H9 (cell line): ENCODE measurements around the gene ALDH1B1. TPM values are rescaled to one million over a fixed set of nuclear protein-coding genes. Genes with fewer than 3 reads are reported as not detected.

Source experiments
- DNase-seq: peaks from one replicate; pipeline ENCODE4 v3.0.0-alpha.2; 2017
- H2AFZ ChIP-seq: one replicate; pipeline ENCODE4 v1.6.1; 2013; ENCODE audit warnings: mild to moderate bottlenecking, low read length, control low read depth, moderate library complexity
- H2AK5ac ChIP-seq: 2 replicates; pipeline ENCODE4 v1.6.1; 2013; ENCODE audit warnings: low read length, control low read depth, mixed read lengths; ENCODE audit not compliant: insufficient read length
- H2BK120ac ChIP-seq: one replicate; pipeline ENCODE4 v1.6.1; 2013; ENCODE audit warnings: low read depth, mild to moderate bottlenecking, low read length, control low read depth, inconsistent platforms; ENCODE audit not compliant: poor library complexity, severe bottlenecking
- H2BK12ac ChIP-seq: 2 replicates; pipeline ENCODE4 v1.6.1; 2013; ENCODE audit warnings: low read length, control low read depth, mixed read lengths, low read depth; ENCODE audit not compliant: insufficient read length
- H2BK15ac ChIP-seq: 2 replicates; pipeline ENCODE4 v1.6.1; 2013; ENCODE audit warnings: low read depth, low read length, control low read depth
- H2BK20ac ChIP-seq: one replicate; pipeline ENCODE4 v1.6.1; 2013; ENCODE audit warnings: low read depth, mild to moderate bottlenecking, low read length, control low read depth, inconsistent platforms; ENCODE audit not compliant: poor library complexity, severe bottlenecking
- H2BK5ac ChIP-seq: 2 replicates; pipeline ENCODE4 v1.6.1; 2013; ENCODE audit warnings: low read length, control low read depth, mixed read lengths; ENCODE audit not compliant: insufficient read length
- H3K14ac ChIP-seq: 2 replicates; pipeline ENCODE4 v1.6.1; 2013; ENCODE audit warnings: low read length, control low read depth; ENCODE audit not compliant: insufficient read depth
- H3K18ac ChIP-seq: 2 replicates; pipeline ENCODE4 v1.6.1; 2013; ENCODE audit warnings: low read depth, mild to moderate bottlenecking, mixed read lengths, low read length, control low read depth; ENCODE audit not compliant: insufficient read length
- H3K23ac ChIP-seq: 2 replicates; pipeline ENCODE4 v1.6.1; 2013; ENCODE audit warnings: low read length, control low read depth, mixed read lengths, low read depth; ENCODE audit not compliant: insufficient read length
- H3K23me2 ChIP-seq: 2 replicates; pipeline ENCODE4 v1.6.1; 2013; ENCODE audit warnings: low read depth, mild to moderate bottlenecking, mixed read lengths, low read length, control low read depth; ENCODE audit not compliant: insufficient read length, poor library complexity, severe bottlenecking
- H3K27ac ChIP-seq: 2 replicates; pipeline ENCODE4 v1.5.1; 2013; ENCODE audit warnings: low read length, control low read depth, mixed read lengths, low read depth; ENCODE audit not compliant: insufficient read length
- H3K27me3 ChIP-seq: 2 replicates; pipeline ENCODE4 v1.6.1; 2013; ENCODE audit warnings: low read length, control low read depth, inconsistent platforms; ENCODE audit not compliant: insufficient read depth
- H3K4ac ChIP-seq: 2 replicates; pipeline ENCODE4 v1.6.1; 2013; ENCODE audit warnings: low read depth, mild to moderate bottlenecking, control low read depth, inconsistent platforms, low read length, moderate library complexity
- H3K4me1 ChIP-seq: 2 replicates; pipeline ENCODE4 v1.6.1; 2013; ENCODE audit warnings: low read length, control low read depth, inconsistent platforms; ENCODE audit not compliant: insufficient read depth
- H3K4me2 ChIP-seq: 2 replicates; pipeline ENCODE4 v1.6.1; 2013; ENCODE audit warnings: low read length, control low read depth, mixed read lengths; ENCODE audit not compliant: insufficient read length, insufficient read depth
- H3K56ac ChIP-seq: 2 replicates; pipeline ENCODE4 v1.6.1; 2013; ENCODE audit warnings: low read depth, mild to moderate bottlenecking, mixed read lengths, low read length, control low read depth; ENCODE audit not compliant: insufficient read length
- H3K79me1 ChIP-seq: 2 replicates; pipeline ENCODE4 v1.6.1; 2013; ENCODE audit warnings: low read depth, mild to moderate bottlenecking, moderate library complexity, low read length, control low read depth, inconsistent platforms; ENCODE audit not compliant: insufficient read depth, poor library complexity, severe bottlenecking
- H3K79me2 ChIP-seq: 2 replicates; pipeline ENCODE4 v1.6.1; 2013; ENCODE audit warnings: low read length, control low read depth, inconsistent platforms; ENCODE audit not compliant: insufficient read depth
- H3K9ac ChIP-seq: 2 replicates; pipeline ENCODE4 v1.6.1; 2013; ENCODE audit warnings: low read length, control low read depth, mixed read lengths; ENCODE audit not compliant: insufficient read length; ENCODE audit errors: extremely low read depth
- H3K9me3 ChIP-seq: one replicate; pipeline ENCODE4 v1.6.1; 2013; ENCODE audit warnings: low read depth, low read length, inconsistent platforms; ENCODE audit not compliant: control insufficient read depth
- H3T11ph ChIP-seq: one replicate; pipeline ENCODE4 v1.6.1; 2013; ENCODE audit warnings: mild to moderate bottlenecking, low read length, control low read depth, inconsistent platforms
- H4K20me1 ChIP-seq: one replicate; pipeline ENCODE4 v1.6.1; 2013; ENCODE audit not compliant: control insufficient read depth, insufficient read length, insufficient read depth
- H4K5ac ChIP-seq: 2 replicates; pipeline ENCODE4 v1.6.1; 2013; ENCODE audit warnings: low read depth, mild to moderate bottlenecking, mixed read lengths, low read length, control low read depth; ENCODE audit not compliant: insufficient read length
- H4K8ac ChIP-seq: replicated peaks from 2 replicates; pipeline ENCODE4 v1.6.1; 2013; ENCODE audit warnings: low read length, control low read depth, mixed read lengths, low read depth; ENCODE audit not compliant: insufficient read length
- H4K91ac ChIP-seq: 2 replicates; pipeline ENCODE4 v1.6.1; 2013; ENCODE audit warnings: low read depth, mild to moderate bottlenecking, moderate library complexity, mixed read lengths, low read length, control low read depth; ENCODE audit not compliant: insufficient read length
- H3K27ac Mint-ChIP-seq, 3 experiments: 2 replicates in 2 of 3; 3 replicates in 1 of 3; pipeline ENCODE4 v1.8.0; 2020 to 2021; ENCODE audit warnings: mixed read lengths in 3 of 3, mild to moderate bottlenecking in 1 of 3, moderate library complexity in 1 of 3
- H3K27me3 Mint-ChIP-seq: 2 replicates; pipeline ENCODE4 v1.8.0; 2021; ENCODE audit warnings: low read depth, mild to moderate bottlenecking, moderate library complexity, mixed read lengths
- H3K36me3 Mint-ChIP-seq, 3 experiments: 2 replicates in 2 of 3; 3 replicates in 1 of 3; pipeline ENCODE4 v1.8.0; 2020 to 2021; ENCODE audit warnings: low read depth in 3 of 3, mixed read lengths in 3 of 3; ENCODE audit not compliant: insufficient read depth in 1 of 3
- H3K4me1 Mint-ChIP-seq, 2 experiments: 2 replicates each; pipeline ENCODE4 v1.8.0; 2020; ENCODE audit warnings: mixed read lengths in 2 of 2
- H3K4me3 Mint-ChIP-seq, 2 experiments: 2 replicates in 1 of 2; 3 replicates in 1 of 2; pipeline ENCODE4 v1.8.0; 2020 to 2021; ENCODE audit warnings: mild to moderate bottlenecking in 2 of 2, mixed read lengths in 2 of 2, moderate library complexity in 1 of 2
- H3K9me3 Mint-ChIP-seq, 2 experiments: 2 replicates in 1 of 2; 3 replicates in 1 of 2; pipeline ENCODE4 v1.8.0; 2020; ENCODE audit warnings: mild to moderate bottlenecking in 2 of 2, mixed read lengths in 2 of 2, moderate library complexity in 1 of 2
- WGBS: extraction: QIAGEN DNeasy Blood & Tissue Kit; methylation state at CpG from one replicate; pipeline ENCODE4 v1.1.7; 2013; ENCODE audit warnings: missing lambda C conversion rate, low lambda C conversion rate, mixed read lengths; ENCODE audit not compliant: insufficient read length; ENCODE audit errors: extremely low coverage; 5-methylcytosine and 5-hydroxymethylcytosine counted together
- total RNA-seq: library from RNA; stranded (reverse); gene quantifications from 2 replicates; pipeline ENCODE4 v1.2.1, GENCODE V29; 2021
- TF ChIP-seq, protein P1 (sequence below): fragments of 200-600 bp; sonication (generic); conservative IDR thresholded peaks from 3 replicates; pipeline ENCODE4 v1.8.0; 2021; ENCODE audit warnings: antibody characterized with exemption, mild to moderate bottlenecking

ALDH1B1 gene
- total RNA-seq, 1 experiment from 2014 or later: 49.6 TPM

DNA sequence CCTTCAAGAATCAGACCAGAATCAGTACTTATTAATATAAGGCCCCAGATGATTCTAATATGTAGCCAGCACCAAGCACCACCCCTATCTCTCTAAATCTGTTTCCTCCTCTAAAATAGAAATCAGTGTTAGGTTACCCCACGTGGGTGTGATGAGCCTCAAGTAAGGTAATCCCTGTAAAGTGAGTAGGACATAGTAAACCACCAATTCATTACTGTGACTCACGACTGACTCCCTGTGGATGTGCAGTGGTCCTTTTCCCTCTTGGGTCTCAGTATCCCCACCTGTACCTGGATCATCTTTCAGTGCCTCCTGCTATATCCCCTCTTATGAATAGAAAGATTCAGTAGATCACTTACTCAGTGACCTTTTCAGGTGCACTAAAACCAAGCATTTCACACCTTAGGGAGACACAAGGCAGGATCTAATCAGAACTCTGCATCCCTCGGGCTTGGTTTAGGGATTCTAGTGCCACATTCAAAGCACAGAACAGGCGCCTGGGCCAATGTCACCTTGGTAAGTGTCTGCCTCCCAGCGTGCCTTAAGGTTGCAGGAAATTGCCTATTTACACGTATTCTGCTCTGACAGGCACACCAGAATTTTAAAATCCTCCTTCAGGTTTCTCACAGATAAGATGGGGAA, 12.2 kb upstream of the ALDH1B1 start:
- Histone ChIP-seq H2AFZ (no peak overlapping the region), H3K4me1 (peaks cover 3% of the 10 kb centered on the region; the same call in 1 of the 2 replicates), H2BK15ac (no peak overlapping the region), H3K14ac (0 out of 2 replicates have a peak overlapping the region, but pooled peaks have one; percentile 23), H3K18ac (no peak overlapping the region), H3K23me2 (no peaks in the 10 kb centered on the region), H3K79me2 (no peaks in the 10 kb centered on the region), H2BK20ac (no peak overlapping the region), H2BK120ac (no peak overlapping the region), H3K4ac (no peak overlapping the region), H2AK5ac (no peak overlapping the region), H3K4me2 (no peak overlapping the region), H3K23ac (no peak overlapping the region), H2BK12ac (peak overlapping the region; percentile 29), H3K27me3 (peaks cover 2% of the 10 kb centered on the region; the same call in 1 of the 2 replicates), H2BK5ac (no peak overlapping the region), H3K9me3 (no peaks in the 10 kb centered on the region), H4K5ac (no peak overlapping the region), H3K9ac (no peak overlapping the region), H4K91ac (no peak overlapping the region), H3K27ac (no peak overlapping the region), H4K8ac (no peak overlapping the region), H3K79me1 (no peaks in the 10 kb centered on the region), H3K56ac (no peak overlapping the region), H4K20me1 (no peaks in the 10 kb centered on the region), H3T11ph (no peak overlapping the region)
- H3K4me3 Mint-ChIP-seq: no peak overlapping the region
- peaks cover 24 to 34% of the 10 kb centered on the region in 2 experiments for H3K4me1 Mint-ChIP-seq
- H3K27ac Mint-ChIP-seq: peak overlapping the region; percentile 81 to 95 (median 93)
- peaks cover 21 to 22% of the 10 kb centered on the region in 2 experiments for H3K9me3 Mint-ChIP-seq
- peaks cover 1 to 13% (median 8%) of the 10 kb centered on the region in 3 experiments; a peak in 5 of 7 replicates for H3K36me3 Mint-ChIP-seq
- TF ChIP-seq, protein P1, sequence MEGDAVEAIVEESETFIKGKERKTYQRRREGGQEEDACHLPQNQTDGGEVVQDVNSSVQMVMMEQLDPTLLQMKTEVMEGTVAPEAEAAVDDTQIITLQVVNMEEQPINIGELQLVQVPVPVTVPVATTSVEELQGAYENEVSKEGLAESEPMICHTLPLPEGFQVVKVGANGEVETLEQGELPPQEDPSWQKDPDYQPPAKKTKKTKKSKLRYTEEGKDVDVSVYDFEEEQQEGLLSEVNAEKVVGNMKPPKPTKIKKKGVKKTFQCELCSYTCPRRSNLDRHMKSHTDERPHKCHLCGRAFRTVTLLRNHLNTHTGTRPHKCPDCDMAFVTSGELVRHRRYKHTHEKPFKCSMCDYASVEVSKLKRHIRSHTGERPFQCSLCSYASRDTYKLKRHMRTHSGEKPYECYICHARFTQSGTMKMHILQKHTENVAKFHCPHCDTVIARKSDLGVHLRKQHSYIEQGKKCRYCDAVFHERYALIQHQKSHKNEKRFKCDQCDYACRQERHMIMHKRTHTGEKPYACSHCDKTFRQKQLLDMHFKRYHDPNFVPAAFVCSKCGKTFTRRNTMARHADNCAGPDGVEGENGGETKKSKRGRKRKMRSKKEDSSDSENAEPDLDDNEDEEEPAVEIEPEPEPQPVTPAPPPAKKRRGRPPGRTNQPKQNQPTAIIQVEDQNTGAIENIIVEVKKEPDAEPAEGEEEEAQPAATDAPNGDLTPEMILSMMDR: no peak; the same call in 2 of the 3 replicates
- DNase-seq: no peak
- WGBS: no CpG with 5 or more reads among the region's 6 CpGs
- H3K27me3 Mint-ChIP-seq: peaks cover 63% of the 10 kb centered on the region
